Measurements from ENCODE around the gene SOX1. TPM values are rescaled to one million over a fixed set of nuclear protein-coding genes. Genes with fewer than 3 reads are reported as not detected.

The SOX1 gene
- total and polyA plus RNA-seq, 9 of the 15 experiments (the other 6 are each of a cell fraction or from before 2014, with no cell fraction given), result not detected

GRCh38 chr13:112071102-112071722 lies 4.3 kb downstream of the SOX1 start (continued):
- TF ChIP-seq CHAMP1 (IDR thresholded peaks at IDR 0.05) (no peak), TAF9B (IDR thresholded peaks at IDR 0.05; ENCODE audit: partially characterized antibody) (no peak), ZNF766 (CRISPR knock-in tag; conservative IDR thresholded peaks at IDR 0.05) (no peak), ZNF121 (CRISPR knock-in tag; conservative IDR thresholded peaks at IDR 0.05) (no peak), PRMT5 (CRISPR knock-in tag; IDR thresholded peaks at IDR 0.05) (no peak), ZNF232 (CRISPR knock-in tag; IDR thresholded peaks at IDR 0.05) (no peak), SIX5 (IDR thresholded peaks at IDR 0.05; ENCODE audit: borderline replicate concordance in 1 of 2, insufficient read depth in 1 of 2, low read depth in 1 of 2, low read length in 2 of 2) (no peak), UBTF (IDR thresholded peaks at IDR 0.05; ENCODE audit: borderline replicate concordance in 1 of 2, low read depth in 2 of 2, low read length in 2 of 2) (no peak)

Measured in K562 (cell line).